GM19240 (cell line): ENCODE measurements around the gene DLX5.

Experiments
- DNase-seq: peaks from one replicate; pipeline ENCODE4 v3.0.0; 2011; ENCODE audit warnings: low spot score; ENCODE audit not compliant: insufficient read length

Gene DLX5

DNA sequence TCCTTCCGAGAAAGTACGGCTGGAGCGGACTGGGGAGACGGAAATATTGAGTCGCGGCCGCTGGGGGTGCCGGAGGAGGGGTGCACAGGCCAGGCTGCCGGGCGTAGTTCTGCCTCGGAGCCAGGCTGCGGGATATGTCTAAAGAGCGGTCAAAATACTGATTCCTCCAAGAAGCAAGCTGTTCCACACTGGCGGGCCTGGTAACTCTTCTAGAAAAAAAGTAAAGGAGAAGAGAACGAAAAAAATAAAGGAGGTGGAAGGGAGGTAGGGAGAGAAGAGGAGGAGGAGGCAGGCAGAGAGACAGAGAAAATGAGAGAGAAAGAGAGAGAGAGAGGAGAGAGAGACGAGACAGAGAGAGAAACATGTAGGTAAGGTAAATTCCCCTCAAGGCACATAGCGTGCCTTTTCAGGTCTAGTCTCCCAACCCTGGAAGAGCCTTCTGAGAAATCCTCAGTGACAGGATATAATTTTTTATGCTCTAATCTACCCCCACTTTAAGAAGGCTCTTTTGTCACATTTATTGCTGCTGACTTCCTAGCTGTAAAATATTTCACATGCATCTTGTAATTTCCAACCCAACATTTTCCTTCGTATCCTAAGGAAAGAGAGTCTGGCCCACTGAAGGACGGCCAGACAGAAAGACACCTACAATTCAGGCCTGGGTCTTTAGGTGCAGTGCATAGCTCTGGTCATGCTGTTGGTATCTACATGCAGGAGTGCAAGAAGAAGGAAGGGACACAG is 5.7 kb downstream of the DLX5 start:
- DNase-seq = no peak

DNA sequence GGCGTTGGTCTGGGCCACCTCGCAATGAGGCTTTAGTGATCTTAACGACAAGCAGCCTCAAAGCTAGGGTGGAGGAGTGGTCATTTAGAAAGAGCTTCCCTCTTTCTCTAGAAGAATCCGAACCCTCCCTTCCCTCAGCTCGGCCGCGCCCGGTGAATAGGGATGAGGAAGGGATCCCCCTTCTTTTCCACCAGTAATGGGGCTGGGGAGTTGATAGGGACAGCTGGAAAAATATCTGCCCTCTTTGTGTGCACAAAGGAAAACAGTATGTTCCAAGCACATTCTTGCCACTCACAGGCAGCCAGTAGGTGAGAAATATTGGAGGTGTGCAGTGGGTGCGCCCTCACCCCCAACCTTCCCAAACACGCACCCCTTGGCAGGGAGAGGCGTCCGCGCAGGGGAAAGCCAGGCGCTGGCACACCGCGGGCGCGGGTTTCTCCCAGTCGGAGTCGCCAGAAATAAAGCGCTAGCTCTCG is 6.5 kb downstream of the DLX5 start:
- no peak for DNase-seq

DNA sequence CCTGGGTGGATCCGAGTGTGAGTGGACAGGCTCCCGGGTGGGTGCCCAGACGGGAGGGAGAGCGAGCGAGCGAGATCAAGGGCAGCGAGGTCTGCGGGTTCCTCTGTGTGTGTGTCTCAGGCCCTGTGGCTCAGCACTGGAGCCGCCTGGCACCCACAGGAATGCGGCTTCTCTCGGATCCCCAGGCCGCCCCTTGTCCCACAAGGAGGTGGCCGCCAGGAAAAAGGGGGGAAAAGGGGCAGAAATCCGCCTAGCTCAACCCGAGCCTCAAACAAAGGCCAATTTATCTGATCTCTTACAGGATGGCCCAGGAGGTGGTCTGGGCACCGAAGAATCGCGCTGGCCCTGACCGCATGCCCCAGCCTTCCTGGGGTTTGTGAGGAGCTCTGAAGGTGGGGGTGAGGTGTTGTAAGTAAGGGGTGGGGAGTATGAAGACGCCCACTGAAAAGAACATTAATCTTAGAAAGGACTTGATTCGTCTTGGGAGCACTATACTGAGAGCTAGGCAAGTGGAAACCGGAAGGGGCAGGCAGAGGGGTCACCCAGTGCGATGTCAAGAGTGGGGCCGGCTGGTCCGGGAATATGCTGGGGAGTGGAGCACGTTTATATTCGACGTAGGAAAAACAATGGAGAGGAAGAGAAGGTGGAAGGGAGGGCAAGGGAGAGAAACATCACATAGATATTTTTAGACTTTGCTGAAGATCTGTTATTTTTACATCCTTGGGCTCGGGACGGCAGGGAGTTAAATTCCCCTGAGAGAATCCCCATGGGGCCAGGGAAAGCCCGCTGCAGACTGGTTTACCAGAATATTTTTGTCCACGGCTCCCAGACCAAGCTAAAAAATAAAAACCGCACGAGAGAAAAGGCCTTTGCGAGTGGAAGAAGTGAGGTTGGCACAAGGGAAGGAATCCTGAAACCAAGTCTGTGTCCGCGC is 7.2 kb downstream of the DLX5 start:
- DNase-seq = no peak

DNA sequence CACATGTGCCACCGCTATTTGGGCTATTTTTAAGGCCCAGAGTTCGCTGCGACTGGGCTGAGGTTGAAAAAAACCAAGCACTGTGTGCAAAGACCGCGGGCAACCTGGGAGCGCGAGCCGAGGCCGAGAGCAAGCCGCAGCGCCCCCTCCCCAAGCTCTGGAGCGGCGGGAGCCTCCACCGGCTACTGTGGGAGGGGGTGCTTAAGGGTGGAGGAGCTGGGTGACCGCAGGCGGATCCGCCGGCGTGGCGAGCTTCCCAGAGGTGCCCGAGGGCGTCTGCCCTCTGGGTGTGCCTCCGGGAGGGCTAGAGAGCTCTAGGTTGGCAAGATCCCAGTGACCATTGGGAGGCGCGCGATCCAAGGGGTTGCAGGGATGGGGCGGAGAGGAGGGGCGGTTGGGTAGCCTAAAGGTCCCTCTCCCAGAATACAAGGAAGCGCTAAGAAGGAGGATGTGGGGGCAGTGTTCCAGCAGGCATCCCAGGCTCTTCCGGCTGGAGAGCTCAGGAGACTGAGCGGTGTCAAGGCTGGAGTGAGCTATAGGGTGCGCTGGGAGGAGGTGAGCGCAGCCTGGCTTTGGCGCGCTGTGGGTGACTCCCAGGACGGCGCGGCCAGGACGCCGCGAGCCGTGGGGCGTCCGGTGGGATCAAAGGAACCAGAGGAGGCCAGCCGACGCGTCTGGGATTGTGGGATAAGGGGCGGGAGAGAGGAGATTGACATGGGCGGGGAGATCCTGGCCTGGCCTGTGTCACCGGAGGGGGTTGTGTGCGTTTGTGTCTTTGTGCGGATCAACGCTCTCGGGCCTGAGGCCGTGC is 8.0 kb downstream of the DLX5 start:
- DNase-seq = no peak

DNA sequence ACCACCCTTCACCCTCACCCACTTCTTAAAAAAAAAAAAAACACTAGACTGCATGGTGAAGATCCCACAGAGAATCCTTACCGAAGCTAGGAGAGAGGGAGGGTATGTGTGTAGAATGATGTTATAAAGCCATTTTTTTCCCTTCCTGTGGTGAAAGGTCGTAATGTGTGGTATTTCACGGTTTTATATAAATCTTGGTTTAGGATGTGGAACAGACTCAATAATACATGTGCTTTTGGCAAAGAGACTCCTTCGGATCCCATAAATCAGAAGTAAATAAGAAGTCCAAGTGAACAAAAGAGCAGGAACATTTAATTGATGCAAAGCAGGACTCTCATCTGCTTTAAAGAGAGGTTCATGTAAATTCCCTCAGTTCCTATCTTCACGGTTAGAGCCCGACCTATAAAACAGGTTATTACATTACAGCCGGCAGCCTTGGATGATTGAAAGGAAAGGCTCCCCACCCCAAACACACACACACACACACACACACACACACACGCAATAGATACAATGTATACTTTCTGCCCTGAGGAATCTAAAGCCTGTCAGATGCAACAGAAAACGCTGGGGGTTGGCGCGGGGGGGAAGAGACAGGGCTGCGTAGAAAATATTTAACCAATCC is 8.8 kb downstream of the DLX5 start:
- DNase-seq = no peak

DNA sequence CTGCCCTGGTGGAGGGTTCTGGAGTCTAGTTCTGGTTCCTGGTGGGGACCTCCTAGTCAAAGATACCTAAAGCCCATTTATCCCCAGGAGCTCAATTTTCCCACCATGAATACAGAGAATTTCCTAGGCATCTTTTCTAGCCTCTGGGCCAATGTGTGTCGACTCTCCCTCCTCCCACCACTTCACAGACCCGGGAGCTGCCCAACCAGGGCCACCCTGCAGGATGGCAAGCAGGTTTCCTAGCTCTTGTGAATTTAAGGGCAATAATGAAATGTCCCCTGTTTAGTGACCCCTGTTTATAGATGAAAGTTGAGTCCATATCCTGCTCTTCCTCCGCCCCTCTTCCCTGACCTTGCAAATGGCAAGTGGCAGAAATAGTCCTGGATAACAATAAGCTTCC is 9.4 kb downstream of the DLX5 start:
- no peak for DNase-seq

DNA sequence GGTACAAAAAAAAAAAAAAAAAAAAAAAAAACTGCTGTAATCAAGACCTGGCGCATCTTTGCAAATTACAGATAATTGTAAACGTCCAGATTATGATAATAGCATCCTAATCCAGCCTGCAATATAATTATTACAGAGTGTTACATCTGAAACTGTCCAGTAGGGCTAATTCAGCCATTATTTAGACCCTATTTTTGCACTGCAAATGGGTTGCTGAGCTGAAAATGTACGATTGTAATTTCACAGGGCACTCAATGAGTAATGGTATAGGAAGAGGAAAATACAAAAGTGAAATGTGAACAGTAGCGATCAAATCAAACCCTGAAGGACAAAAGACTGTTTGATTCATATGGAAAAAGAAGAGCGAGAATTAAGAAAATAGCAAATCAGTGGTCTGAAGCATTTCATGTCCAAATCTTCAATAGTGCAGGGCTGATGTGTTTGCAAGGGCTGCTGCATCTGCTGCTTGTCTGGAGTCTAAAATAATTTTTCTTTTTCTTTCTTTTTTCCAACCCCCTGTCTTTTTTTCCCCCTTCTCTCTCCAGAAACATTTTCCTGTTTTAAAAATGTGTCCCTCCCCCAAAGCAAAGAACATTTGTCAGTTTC is 10.4 kb downstream of the DLX5 start:
- DNase-seq = no peak

DNA sequence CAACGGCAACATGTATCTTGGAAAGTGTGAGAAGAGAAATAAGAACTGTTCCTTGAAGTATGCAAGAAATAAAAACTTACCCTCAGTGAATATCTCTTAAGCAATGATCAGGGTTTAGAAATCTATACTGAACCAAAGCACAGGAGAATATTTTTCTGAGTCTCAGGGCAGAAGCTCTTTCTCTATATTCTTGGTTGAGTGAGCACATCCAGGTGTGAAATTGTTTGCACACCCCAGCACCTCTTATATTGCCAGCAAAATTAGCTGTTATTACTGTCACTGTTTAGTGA is 10.8 kb downstream of the DLX5 start:
- DNase-seq = no peak

DNA sequence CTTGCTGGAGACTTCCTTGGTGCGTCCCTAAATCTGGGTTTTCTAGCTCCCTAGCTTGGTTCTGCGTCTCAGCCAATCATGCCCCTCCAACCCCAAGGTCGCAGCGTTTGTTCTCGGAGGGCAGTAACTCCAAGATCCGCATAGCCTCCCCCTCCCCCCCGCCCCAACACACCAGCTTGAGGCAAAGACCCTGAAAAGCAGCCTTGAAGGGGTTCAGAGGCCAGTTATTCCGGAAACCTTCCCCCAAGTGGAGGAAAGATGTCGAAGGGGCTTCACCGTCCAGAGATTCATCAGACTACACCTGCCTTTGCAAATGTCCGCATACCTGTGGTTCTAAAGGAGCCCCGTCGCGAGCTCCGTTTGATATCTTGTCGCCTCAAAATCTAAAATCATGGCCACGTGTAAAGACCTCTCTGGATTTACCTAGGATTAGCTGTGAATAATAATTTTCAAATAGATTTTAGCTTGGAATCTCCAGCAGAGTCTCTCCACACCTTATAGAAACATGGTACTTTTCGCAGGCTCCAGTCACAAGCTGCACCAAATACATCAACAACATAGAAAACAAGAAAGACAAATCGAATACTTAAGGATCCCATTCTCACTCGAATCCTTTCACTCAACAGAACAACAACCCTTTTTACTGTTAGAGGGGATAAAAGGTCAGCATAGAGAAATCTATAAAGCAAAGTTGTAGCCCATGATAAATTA is 11.3 kb downstream of the DLX5 start:
- no peak for DNase-seq

DNA sequence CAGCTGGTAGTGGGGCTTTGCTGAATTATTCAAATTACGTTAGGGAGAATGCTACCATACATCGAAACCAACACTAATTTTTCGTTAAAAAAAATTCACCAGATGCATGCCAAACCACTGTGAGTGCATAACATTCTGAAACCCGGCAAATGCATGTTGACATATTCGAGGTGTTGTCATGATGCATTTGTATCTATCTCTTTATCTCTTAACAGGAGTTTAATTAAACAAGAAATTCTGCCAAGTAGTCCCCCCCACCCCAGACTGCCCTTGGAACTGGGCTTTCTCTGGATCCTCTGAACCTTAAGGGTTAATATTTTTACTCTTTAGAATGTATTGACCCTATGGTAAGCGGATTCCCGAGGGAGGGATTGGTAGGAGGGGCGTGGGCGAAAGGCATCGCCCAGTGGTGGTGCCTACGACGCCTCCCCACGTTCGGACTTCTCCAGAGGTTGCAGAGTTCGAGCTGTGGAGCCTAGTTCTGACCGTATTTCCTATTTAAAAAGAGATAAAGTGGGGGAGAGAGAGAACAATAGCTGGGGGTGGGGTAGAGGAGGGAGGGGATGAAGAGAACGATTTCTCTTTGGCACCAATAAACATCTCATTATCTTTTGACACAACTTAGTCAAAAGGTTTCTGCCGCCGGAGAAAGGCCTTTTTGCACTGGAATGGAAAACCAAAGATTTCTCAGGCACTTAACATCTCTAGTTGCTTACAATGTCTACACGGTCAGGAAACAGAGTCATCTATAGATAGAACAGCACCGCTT is 12.1 kb downstream of the DLX5 start:
- no peak for DNase-seq

DNA sequence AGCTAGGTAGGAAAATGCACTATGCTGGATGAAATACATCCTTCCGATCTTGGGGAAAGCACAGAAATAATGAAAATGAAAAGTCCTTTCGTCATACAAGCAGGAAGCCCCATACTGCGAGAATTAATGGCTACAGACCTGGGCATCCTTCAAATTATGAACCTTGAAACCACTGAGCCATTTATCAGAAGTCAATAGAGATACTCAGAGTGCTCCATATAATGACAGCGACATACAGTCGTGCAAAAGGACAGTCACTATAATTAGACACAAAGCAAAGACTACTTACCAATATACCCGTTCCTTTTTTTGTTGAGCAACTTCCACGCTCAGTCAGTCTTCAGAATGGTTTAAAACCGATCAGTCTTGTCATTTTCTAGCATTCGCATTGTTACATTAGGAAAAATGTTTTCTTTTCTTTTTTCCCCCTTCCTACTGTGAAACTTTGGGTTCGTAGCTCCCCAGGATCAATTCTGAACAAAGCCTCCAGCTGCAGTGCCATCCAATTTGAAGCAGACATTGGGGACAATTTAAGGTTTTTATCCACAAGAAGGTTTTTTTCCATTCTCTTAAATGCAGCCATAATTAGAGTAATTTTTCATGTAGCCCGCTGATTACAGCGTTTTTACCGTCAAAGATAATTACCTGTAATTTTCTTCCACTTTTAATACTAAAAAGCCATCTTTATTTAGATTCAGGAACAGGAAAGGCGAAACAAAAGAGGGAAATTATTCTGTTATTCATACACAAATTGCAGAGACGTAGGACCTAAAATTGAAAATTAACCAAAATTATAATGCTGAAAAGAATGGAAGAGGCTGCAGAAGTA is 12.9 kb downstream of the DLX5 start:
- DNase-seq = no peak

DNA sequence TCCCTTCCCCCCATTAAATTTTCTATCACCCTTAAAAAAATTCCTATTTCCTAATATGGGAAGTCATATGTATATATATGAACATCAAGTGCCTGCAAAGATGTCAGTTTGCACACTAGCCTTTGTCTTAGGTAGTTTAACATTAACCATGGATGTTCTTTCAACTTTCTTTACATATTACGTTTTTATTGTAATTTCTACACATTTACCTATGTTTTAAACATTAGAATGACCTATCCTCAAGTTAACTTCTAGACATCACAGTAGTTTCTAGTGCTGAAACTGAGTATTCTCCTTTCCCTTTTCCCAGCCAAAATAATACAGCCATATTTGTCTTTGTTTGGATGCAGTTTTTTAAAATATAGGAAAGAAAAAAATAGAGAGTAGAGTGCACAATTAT is 13.5 kb downstream of the DLX5 start:
- no peak for DNase-seq

DNA sequence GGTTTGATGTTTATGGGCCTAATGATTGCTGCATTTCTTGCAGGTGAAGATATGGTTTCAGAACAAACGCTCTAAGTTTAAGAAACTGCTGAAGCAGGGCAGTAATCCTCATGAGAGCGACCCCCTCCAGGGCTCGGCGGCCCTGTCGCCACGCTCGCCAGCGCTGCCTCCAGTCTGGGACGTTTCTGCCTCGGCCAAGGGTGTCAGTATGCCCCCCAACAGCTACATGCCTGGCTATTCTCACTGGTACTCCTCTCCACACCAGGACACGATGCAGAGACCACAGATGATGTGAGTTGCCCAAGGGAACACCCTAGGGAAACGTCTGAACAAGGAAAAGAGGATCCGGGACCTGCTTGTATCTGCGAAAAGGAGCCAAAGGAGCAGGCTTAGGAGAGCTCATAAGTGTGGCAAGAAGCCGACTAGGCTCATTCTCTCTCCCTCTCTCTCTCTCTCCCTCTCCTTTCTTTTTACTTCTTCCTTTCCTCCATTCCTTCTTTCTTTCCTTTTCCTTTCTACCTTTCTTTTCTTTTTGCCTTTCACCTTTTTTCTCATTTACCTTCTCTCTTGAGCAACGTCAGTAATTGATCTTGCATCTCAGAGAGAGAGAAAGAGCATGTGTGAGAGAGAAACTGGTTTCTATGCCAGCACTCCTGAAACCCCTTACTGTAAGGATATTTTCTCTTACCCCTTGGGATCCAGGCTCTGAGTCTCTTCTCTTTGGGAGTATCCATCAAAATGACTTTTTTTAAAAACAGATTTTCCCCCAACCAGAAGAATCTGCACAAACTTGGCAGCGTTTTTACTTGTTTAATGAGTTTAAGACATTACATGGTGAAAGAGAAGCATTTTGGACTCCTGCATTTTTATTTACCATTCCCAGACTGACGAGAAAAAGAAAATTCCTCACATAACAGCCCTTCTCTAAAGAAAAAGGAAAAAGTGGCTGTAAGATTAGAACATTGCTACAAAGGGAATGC is 14.6 kb downstream of the DLX5 start:
- DNase-seq = no peak

DNA sequence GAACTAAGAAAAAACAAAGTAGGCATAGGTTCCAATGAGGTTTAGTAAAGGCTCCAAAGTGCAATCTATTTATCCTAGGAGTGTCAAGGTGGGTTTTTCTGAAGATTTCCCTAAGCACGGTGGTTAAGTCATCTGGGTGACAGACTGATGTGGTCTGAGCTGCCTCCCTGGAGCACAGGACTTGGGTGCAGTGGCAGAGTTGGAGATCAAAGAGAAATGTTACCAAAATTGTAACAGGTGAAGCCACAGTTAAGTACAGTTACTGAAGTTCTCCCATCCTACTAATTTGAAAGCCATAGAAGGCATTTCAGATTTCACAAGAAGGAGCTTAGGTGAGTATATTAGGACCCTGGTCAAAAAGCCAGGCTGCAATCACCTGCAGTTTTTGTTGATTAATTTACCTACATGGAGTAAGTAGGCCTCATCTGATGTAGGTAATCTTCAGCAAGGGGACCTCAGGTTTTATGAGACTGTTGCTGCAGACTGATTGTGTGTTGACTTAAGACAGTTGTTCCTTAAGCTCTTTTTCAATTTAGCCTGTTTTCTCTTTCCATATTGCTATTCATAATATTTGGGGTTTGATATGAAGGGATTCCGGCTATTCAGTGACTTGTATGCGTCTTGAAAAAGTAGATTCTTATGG is 16.2 kb downstream of the DLX5 start:
- DNase-seq = no peak

DNA sequence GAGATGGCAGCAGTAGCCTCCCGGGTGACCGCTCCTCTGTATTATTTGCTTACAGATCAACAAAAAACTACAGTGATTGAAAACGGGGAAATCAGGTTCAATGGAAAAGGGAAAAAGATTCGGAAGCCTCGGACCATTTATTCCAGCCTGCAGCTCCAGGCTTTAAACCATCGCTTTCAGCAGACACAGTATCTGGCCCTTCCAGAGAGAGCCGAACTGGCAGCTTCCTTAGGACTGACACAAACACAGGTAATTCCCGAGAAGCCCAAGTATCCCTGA is 17.1 kb downstream of the DLX5 start:
- DNase-seq = no peak

DNA sequence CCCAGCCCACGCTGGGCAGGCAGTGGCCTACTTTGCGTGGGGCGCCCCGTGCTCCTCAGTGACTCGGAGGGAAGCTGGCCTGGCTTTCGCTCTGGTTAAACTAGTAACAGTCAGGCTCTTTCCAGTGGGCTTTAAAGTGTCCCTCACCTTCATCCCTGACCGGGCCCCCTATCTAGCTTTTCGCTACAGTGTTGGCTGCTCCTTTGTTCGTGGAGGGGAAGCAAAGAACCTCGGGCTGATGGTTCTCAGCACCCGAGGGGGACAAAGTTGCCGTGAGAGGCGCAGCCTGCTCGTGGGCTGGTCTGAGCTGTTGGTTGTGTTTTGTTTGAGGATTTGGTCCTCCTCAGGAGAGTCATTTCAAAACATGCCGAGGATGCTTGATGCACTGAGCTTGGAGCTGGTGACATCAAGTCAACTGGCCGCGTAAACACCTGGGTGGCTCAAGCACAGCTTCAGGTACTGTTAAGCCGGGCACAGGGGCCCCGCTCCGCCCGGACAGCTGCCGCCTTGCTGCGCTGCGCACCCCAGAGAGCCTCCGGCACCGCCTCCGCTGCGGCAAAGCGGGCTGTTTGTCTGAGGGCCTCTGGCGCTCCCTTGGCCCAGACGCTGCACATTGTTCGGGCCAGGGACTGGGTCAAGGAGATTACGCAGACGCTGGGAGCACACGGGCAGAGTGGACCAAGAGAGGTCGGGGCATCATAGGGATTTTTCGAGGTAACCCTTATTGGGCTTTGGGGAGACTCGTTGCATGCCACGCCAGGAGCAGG is 17.6 kb downstream of the DLX5 start:
- no peak for DNase-seq
